CD4-positive, alpha-beta T cell (primary cell): ENCODE data around the gene OTUB1. TPM values are rescaled to one million over a fixed set of nuclear protein-coding genes. Genes with fewer than 3 reads are reported as not detected.

ENCODE experiments used
- ATAC-seq: fragments of 200-7000 bp; cut with Tn5 transposase; one replicate; pipeline ENCODE4 v1.10.0; 2022; ENCODE audit warnings: mild to moderate bottlenecking; ENCODE audit not compliant: poor library complexity
- CTCF ChIA-PET: fragments of 350-600 bp; sonication (Branson Sonifier 250); formaldehyde crosslinking; loops from one replicate; lab custom pipeline; 2021; ENCODE audit warnings: antibody characterized with exemption, inconsistent platforms; lab: Charles Lee
- POLR2A ChIA-PET: fragments of 350-600 bp; sonication (Branson Sonifier 250); formaldehyde crosslinking; loops from one replicate; lab custom pipeline; 2021; ENCODE audit warnings: antibody characterized with exemption, inconsistent platforms; lab: Charles Lee
- DNase-seq, 14 experiments: peaks; one replicate each; pipeline ENCODE4 v3.0.0-alpha.2; 2013 to 2020; ENCODE audit warnings: mixed read lengths in 2 of 14
- H3K27ac ChIP-seq, 2 donors: one replicate each; pipeline versions ENCODE4 v1.5.1 to v1.7.0; 2013; ENCODE audit warnings: low read length in 2 of 2, low read depth in 1 of 2, mild to moderate bottlenecking in 1 of 2
- H3K27me3 ChIP-seq, 2 experiments: 1 replicate in 1 of 2; 2 replicates in 1 of 2; pipeline versions ENCODE4 v1.6.1 to v1.7.0; 2013; ENCODE audit warnings: low read length in 2 of 2, control low read depth in 1 of 2, mild to moderate bottlenecking in 1 of 2, moderate library complexity in 1 of 2; ENCODE audit not compliant: insufficient read depth in 2 of 2, control insufficient read depth in 1 of 2
- H3K36me3 ChIP-seq: one replicate; pipeline ENCODE4 v1.6.1; 2013; ENCODE audit warnings: low read length, control low read depth; ENCODE audit not compliant: insufficient read depth
- H3K4me1 ChIP-seq: one replicate; pipeline ENCODE4 v1.6.1; 2013; ENCODE audit warnings: low read length, control low read depth; ENCODE audit not compliant: insufficient read depth
- H3K4me3 ChIP-seq: one replicate; pipeline ENCODE4 v1.5.1; 2013; ENCODE audit warnings: mild to moderate bottlenecking, low read length, moderate library complexity
- H3K9me3 ChIP-seq, 2 experiments: 1 replicate in 1 of 2; 2 replicates in 1 of 2; pipeline versions ENCODE4 v1.6.1 to v1.7.0; 2013; ENCODE audit warnings: low read length in 2 of 2, mild to moderate bottlenecking in 2 of 2, control low read depth in 1 of 2, moderate library complexity in 1 of 2; ENCODE audit not compliant: control insufficient read depth in 1 of 2, insufficient read depth in 1 of 2
- H3K27ac Mint-ChIP-seq: one replicate; pipeline ENCODE4 v1.8.0; 2020; ENCODE audit warnings: mixed read lengths
- H3K27me3 Mint-ChIP-seq: one replicate; pipeline ENCODE4 v1.8.0; 2021; ENCODE audit warnings: mixed read lengths
- H3K36me3 Mint-ChIP-seq: one replicate; pipeline ENCODE4 v1.8.0; 2021; ENCODE audit warnings: low read depth, mixed read lengths
- H3K4me1 Mint-ChIP-seq: one replicate; pipeline ENCODE4 v1.8.0; 2021; ENCODE audit warnings: low read depth, mixed read lengths
- H3K4me3 Mint-ChIP-seq: one replicate; pipeline ENCODE4 v1.8.0; 2020; ENCODE audit warnings: mild to moderate bottlenecking, mixed read lengths
- H3K9me3 Mint-ChIP-seq: one replicate; pipeline ENCODE4 v1.8.0; 2020; ENCODE audit warnings: mixed read lengths
- intact Hi-C, 2 experiments: fragments of 100-400 bp; cut with DNase I in 1 of 2; cut with micrococcal nuclease in 1 of 2; formaldehyde crosslinking; loops; one replicate each; pipeline versions ENCODE4 v1.15.1 to v1.9.0; 2023 to 2025; cut with DNase I, micrococcal nuclease
- total RNA-seq, 174 experiments: library from RNA in 2 of 174; stranded (reverse) in 2 of 174; gene quantifications; one replicate each; pipeline ENCODE4 v1.2.3 and lab custom pipeline; 2021 to 2026
- TF ChIP-seq, protein P1 (sequence below): fragments of 200-600 bp; IDR thresholded peaks from one replicate; pipeline ENCODE4 v1.8.0; 2022; ENCODE audit warnings: antibody characterized with exemption, mild to moderate bottlenecking

OTUB1 gene
- total RNA-seq, 2 experiments from 2014 or later, result 57.5 to 60.0 TPM

DNA sequence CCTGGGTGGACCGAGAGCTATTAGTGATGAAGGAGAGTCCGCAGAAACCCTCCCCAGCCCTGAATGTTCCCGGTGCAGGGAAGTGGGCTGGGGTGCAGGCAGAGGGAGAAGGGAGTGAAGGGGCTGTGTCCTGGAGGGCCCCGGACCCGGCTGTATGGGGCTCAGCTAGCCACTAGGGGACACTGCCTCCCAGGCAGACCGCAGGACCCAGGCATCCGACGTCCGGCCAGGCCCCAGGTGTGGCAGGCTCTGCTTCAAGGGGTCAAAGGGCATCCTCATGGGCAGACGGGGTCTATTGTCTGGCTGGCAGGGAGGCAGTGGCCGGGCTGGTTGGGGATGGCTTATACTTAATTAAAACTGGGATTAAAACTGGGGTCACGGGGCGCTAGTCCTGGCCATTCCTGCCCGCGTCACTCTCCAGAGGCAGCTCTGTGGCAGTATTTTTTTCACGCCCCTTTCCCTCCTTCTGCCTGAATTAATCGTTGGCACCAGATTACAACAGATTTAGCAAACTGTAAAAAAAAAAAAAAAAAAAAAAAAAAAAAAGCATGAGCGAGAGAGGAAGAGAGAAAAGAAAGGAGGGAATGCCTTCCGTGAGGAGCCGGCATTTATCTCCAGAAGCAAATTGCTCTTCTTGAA is 54.6 kb downstream of the OTUB1 start:
- POLR2A ChIA-PET, result no interaction called here
- peaks cover 23% of the 10 kb centered on the region for H3K27me3 Mint-ChIP-seq
- Histone ChIP-seq H3K36me3 (no peaks in the 10 kb centered on the region), H3K4me1 (peaks cover 13% of the 10 kb centered on the region), H3K4me3 (no peak overlapping the region), H3K27ac (no peak overlapping the region), H3K27me3 (peaks cover 23 to 30% of the 10 kb centered on the region in 2 experiments), H3K9me3 (peaks cover 0 to 10% of the 10 kb centered on the region in 2 experiments)
- H3K4me3 Mint-ChIP-seq, result no peak overlapping the region
- no peaks in the 10 kb centered on the region for H3K4me1 Mint-ChIP-seq
- CTCF ChIA-PET, result no interaction called here
- DNase-seq (no peak), ATAC-seq (no peak)
- H3K27ac Mint-ChIP-seq, result no peak overlapping the region
- intact Hi-C loops, result no loop called here
- TF ChIP-seq, protein P1, sequence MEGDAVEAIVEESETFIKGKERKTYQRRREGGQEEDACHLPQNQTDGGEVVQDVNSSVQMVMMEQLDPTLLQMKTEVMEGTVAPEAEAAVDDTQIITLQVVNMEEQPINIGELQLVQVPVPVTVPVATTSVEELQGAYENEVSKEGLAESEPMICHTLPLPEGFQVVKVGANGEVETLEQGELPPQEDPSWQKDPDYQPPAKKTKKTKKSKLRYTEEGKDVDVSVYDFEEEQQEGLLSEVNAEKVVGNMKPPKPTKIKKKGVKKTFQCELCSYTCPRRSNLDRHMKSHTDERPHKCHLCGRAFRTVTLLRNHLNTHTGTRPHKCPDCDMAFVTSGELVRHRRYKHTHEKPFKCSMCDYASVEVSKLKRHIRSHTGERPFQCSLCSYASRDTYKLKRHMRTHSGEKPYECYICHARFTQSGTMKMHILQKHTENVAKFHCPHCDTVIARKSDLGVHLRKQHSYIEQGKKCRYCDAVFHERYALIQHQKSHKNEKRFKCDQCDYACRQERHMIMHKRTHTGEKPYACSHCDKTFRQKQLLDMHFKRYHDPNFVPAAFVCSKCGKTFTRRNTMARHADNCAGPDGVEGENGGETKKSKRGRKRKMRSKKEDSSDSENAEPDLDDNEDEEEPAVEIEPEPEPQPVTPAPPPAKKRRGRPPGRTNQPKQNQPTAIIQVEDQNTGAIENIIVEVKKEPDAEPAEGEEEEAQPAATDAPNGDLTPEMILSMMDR, result no peak
- no peaks in the 10 kb centered on the region for H3K9me3 Mint-ChIP-seq
- H3K36me3 Mint-ChIP-seq, result no peaks in the 10 kb centered on the region

DNA sequence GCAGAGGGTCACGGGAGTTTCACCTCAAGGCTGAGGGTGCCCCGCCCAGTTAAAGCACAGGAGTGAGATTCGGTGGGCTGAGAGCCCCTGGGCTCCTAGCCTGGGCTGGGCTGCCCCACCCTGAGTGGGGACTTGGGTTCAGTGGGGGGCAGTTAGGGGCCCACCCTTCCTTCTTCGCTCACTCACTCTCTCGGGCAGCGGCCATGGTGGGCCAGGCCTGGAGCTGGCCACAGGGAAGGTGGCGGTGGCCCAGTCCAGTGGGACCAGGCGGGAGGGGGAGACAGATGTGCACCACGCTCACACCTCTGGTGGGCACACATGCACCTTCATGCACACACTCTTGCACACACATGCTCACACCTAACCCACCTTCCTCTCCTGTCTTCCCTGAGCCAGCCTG is 55.6 kb downstream of the OTUB1 start:
- Mint-ChIP-seq H3K4me1 (no peaks in the 10 kb centered on the region), H3K9me3 (no peaks in the 10 kb centered on the region), H3K4me3 (no peak overlapping the region), H3K27me3 (peaks cover 23% of the 10 kb centered on the region), H3K36me3 (no peaks in the 10 kb centered on the region), H3K27ac (no peak overlapping the region)
- Histone ChIP-seq H3K36me3 (no peaks in the 10 kb centered on the region), H3K27ac (no peak overlapping the region), H3K9me3 (peaks cover 0 to 7% of the 10 kb centered on the region in 2 experiments), H3K4me3 (no peak overlapping the region), H3K27me3 (peaks cover 21 to 25% of the 10 kb centered on the region in 2 experiments), H3K4me1 (peaks cover 4% of the 10 kb centered on the region)
- intact Hi-C loops, result no loop called here
- no peak for ATAC-seq
- TF ChIP-seq, protein P1, result no peak
- POLR2A ChIA-PET, result no interaction called here
- CTCF ChIA-PET, result no interaction called here
- DNase-seq, result no peak

DNA sequence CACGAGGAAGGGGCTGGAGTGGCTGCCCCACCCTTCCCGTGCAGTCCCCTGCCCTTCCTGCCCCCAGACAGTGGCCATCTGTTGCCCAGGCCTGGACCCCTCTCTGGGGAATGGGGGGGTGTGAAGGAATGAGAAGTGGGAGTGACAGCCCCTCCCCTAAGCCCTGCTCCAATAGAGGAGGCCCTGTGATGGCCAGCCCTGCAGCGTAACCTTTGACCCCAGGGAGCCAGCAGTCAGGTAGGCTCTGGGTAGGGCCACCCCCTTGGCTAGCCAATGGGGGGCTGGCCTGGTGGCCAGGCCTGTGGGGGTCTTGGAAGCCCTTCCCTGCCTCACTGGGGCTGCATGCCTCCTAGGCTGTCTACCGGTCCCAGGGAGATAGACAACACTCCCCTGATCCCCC is 56.1 kb downstream of the OTUB1 start:
- Mint-ChIP-seq H3K4me3 (no peak overlapping the region), H3K27me3 (peaks cover 22% of the 10 kb centered on the region), H3K9me3 (no peaks in the 10 kb centered on the region), H3K4me1 (no peaks in the 10 kb centered on the region), H3K36me3 (no peaks in the 10 kb centered on the region), H3K27ac (no peak overlapping the region)
- TF ChIP-seq, protein P1, result no peak
- Histone ChIP-seq H3K4me3 (no peak overlapping the region), H3K4me1 (no peaks in the 10 kb centered on the region), H3K27ac (no peak overlapping the region), H3K27me3 (peaks cover 16 to 21% of the 10 kb centered on the region in 2 experiments), H3K9me3 (peaks cover 0 to 3% of the 10 kb centered on the region in 2 experiments), H3K36me3 (no peaks in the 10 kb centered on the region)
- intact Hi-C loops, result no loop called here
- CTCF ChIA-PET, result no interaction called here
- POLR2A ChIA-PET, result no interaction called here
- ATAC-seq (no peak), DNase-seq (no peak)
